Neural crest cell (in vitro differentiated cells): ENCODE results near the gene TMC6. TPM values are rescaled to one million over a fixed set of nuclear protein-coding genes. Genes with fewer than 3 reads are reported as not detected.
"Not testable (repeated sequence)": the region's sequence is repeated elsewhere in the genome, so short reads cannot be mapped to it uniquely, and the experiment has no call there.

Experiments
- DNase-seq: peaks from one replicate; pipeline ENCODE4 v3.0.0; 2021; ENCODE audit warnings: low read depth, mixed read lengths, low spot score
- H3K27ac Mint-ChIP-seq: one replicate; pipeline ENCODE4 v1.8.0; 2021; ENCODE audit warnings: mild to moderate bottlenecking, mixed read lengths; ENCODE audit not compliant: unreplicated experiment
- H3K27me3 Mint-ChIP-seq: 2 replicates; pipeline ENCODE4 v1.8.0; 2021; ENCODE audit warnings: low read depth, mild to moderate bottlenecking, mixed read lengths
- H3K36me3 Mint-ChIP-seq: 2 replicates; pipeline ENCODE4 v1.8.0; 2021; ENCODE audit warnings: low read depth, mild to moderate bottlenecking, mixed read lengths
- H3K4me1 Mint-ChIP-seq: 2 replicates; pipeline ENCODE4 v1.8.0; 2021; ENCODE audit warnings: mixed read lengths
- H3K4me3 Mint-ChIP-seq: one replicate; pipeline ENCODE4 v1.8.0; 2021; ENCODE audit warnings: mild to moderate bottlenecking, mixed read lengths
- H3K9me3 Mint-ChIP-seq: 2 replicates; pipeline ENCODE4 v1.8.0; 2021; ENCODE audit warnings: mixed read lengths
- total RNA-seq: library from RNA; stranded (reverse); gene quantifications from 2 replicates; pipeline ENCODE4 v1.2.1, GENCODE V29; 2021
- TF ChIP-seq, protein P1 (sequence below): fragments of 200-600 bp; sonication (generic); conservative IDR thresholded peaks from 2 replicates; pipeline ENCODE4 v1.5.0; 2021; ENCODE audit warnings: antibody characterized with exemption, mild to moderate bottlenecking

Gene TMC6
- total RNA-seq, 1 donor from 2014 or later: 86.0 TPM

DNA sequence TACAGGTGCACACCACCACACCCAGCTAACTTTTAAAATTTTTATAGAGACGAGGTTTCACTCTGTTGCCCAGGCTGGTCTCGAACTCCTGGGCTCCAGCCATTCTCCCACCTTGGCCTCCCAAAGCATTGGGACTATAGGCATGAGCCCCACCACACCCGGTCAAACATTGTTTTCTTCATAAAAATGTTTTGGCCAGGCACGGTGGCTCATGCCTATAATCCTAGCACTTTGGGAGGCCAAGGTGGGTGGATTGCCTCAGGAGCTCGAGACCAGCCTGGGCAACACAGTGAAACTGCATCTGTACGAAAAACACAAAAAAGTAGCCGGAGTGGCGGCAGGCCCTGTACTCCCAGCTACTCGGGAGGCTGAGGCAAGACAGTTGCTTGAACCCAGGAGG is 12.1 kb downstream of the TMC6 start:
- Mint-ChIP-seq H3K27me3 (peaks cover 5% of the 10 kb centered on the region), H3K4me1 (peaks cover 13% of the 10 kb centered on the region), H3K36me3 (peaks cover 2% of the 10 kb centered on the region), H3K27ac (no peak overlapping the region), H3K9me3 (no peaks in the 10 kb centered on the region), H3K4me3 (no peak overlapping the region)
- TF ChIP-seq, protein P1, sequence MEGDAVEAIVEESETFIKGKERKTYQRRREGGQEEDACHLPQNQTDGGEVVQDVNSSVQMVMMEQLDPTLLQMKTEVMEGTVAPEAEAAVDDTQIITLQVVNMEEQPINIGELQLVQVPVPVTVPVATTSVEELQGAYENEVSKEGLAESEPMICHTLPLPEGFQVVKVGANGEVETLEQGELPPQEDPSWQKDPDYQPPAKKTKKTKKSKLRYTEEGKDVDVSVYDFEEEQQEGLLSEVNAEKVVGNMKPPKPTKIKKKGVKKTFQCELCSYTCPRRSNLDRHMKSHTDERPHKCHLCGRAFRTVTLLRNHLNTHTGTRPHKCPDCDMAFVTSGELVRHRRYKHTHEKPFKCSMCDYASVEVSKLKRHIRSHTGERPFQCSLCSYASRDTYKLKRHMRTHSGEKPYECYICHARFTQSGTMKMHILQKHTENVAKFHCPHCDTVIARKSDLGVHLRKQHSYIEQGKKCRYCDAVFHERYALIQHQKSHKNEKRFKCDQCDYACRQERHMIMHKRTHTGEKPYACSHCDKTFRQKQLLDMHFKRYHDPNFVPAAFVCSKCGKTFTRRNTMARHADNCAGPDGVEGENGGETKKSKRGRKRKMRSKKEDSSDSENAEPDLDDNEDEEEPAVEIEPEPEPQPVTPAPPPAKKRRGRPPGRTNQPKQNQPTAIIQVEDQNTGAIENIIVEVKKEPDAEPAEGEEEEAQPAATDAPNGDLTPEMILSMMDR: no peak
- DNase-seq: no peak

DNA sequence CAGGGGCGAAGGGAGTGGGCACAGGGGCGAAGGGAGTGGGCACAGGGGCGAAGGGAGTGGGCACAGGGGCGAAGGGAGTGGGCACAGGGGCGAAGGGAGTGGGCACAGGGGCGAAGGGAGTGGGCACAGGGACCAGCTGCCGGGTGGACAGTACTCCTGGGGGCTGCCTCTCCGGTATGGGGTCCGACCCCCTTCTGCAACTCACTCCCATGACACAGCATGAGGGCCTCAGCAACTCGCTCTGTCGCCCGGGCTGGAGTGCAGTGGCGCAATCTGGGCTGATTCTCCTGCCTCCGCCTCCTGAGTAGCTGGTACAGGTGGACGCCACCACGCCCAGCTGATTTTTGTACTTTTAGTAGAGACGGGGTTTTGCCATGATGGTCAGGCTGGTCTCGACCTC is 12.8 kb downstream of the TMC6 start:
- peaks cover 13% of the 10 kb centered on the region for H3K4me1 Mint-ChIP-seq
- H3K9me3 Mint-ChIP-seq, H3K4me3 Mint-ChIP-seq, H3K27me3 Mint-ChIP-seq, H3K27ac Mint-ChIP-seq, H3K36me3 Mint-ChIP-seq, DNase-seq: not testable (repeated sequence)

DNA sequence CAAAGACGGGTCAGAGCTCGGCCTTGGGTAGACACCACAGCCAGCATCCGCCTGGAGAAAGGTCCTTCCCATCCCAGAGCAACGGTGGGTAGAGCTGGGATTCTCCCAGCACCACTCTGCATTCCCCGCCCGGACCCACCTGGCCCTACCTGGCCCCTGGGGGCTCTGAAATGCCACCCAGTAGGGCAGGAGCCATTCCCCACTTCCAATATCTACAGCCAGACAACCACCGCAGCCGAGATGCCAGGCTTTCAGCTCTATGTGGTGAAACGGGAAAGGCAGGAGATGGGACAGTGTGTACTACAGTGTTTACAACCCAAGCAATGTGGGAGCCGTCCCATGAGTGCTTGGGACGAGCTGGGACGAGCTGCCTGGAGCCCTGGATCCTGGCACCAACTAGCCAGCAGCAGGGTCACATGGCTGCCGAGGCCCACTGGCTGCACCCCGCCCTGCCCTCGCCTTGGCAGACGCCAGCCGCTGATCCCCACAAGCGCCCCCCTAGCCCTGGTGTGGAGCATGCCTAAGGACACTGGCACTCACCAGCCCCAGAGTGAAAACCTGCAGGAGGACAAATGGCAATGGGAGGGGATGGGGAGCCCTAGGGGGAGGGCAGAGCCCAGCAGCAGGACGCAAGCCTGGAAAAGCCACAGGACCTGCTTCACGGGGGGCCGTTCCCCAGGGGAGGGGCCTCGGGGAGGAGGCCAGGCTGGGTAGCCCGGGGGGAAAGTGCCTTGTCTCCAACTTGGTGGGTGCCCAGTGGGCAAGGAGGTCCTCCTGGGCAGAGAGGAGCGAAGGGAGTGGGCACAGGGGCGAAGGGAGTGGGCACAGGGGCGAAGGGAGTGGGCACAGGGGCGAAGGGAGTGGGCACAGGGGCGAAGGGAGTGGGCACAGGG is 13.5 kb downstream of the TMC6 start:
- TF ChIP-seq, protein P1: no peak
- peak overlapping the region; percentile 51 for H3K4me3 Mint-ChIP-seq
- no peaks in the 10 kb centered on the region for H3K9me3 Mint-ChIP-seq
- DNase-seq: no peak
- H3K27ac Mint-ChIP-seq: peak overlapping the region; percentile 71
- peaks cover 5% of the 10 kb centered on the region for H3K27me3 Mint-ChIP-seq
- H3K4me1 Mint-ChIP-seq: peaks cover 16% of the 10 kb centered on the region
- peaks cover 2% of the 10 kb centered on the region for H3K36me3 Mint-ChIP-seq

DNA sequence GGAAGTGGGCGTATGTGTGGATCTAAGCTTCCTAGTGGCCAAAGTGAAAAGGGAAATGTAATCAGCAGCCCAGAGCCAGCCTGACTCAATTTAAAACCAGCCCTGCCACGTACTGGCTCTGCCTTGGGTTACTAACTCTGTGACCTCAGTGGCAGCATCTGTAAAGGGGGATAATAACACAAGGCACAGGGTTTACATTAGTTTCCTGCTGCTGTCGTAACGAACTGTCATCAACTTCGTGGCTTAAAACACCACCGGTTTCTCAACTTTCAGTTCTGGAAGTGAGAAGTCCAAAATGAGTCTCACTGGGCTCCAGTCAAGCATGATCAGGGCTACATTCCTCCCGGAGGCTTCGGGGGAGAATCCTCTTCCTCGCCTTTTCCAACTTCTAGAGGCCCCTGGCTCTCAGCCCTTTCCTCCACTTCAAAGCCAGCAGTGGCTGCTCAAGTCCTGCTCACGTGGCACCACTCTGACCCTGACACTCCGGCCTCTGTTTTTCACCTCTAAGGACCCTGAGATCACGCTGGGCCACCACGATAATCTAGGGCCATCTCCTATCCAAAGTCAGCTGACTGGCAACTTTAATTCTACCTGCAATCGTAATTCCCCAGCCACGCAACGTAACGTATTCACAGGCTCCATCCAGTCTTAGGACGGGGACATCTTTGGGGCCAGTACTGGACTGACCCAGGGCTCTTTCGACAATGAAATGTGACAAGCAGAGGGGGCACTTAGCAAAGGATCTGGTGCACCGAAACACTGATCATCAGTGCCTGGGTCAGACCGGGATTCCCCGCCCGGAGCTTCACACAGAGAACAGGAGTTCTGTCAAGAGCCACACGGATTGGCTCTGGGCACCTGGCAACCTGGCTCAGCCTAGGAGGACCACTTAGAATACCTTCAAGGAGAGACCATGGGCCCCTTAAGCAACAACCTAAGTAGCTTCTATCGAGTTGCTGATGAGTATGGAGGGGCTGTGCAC is 14.5 kb downstream of the TMC6 start:
- Mint-ChIP-seq H3K9me3 (no peaks in the 10 kb centered on the region), H3K4me3 (peak overlapping the region; percentile 61), H3K27me3 (peaks cover 5% of the 10 kb centered on the region), H3K4me1 (peaks cover 16% of the 10 kb centered on the region), H3K27ac (peak overlapping the region; percentile 81), H3K36me3 (peaks cover 2% of the 10 kb centered on the region)
- TF ChIP-seq, protein P1: no peak
- no peak for DNase-seq

DNA sequence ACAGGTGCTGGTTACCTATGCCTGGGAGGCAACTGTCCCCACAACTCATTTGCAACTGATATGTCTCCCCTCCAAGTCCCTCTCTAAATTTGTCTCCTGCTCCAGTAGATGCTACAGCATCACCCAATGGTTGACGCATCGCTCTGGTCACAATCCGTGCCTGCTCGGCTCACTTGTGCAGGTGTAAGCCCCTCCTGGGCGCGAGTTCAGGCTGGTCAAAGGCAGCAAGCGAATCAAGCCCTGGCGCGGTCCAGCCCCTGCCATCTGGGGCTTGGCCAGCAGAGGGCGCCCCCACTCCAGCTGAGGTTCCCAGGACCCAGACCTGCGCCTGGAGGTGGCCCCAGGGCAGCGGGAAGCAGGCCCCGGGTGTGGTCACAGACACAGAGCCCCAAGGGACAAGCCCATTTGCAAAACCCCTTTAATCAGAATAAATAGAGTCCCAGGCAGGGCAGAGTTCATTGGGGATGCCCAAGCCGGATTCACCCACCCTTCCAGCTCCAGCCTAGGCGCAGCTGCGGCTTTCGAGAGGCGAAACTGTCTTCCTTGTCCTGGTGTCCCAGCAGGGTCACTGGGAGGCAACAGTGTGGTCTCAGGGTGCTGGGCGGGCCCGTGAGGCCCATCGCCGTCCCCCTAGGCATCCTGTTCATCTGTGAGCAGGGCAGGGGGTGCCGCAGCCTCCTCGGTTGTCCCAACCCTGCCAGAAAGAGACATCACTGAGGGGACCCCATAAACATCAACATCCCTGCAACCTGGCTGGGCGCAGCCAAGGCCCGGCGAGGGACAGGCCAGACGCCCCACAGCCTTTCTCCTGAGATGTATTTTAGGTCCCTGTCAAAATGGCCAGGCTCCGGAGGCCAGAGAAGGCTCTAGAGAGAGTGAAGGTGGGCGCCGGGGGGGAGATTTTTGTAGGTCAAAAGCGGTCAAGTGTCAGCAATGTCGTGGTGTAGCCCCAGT is 15.8 kb downstream of the TMC6 start:
- TF ChIP-seq, protein P1: peak; percentile 97

More for the DNA sequence above, 15.8 kb downstream of the TMC6 start:
- Mint-ChIP-seq H3K9me3 (no peaks in the 10 kb centered on the region), H3K4me1 (peaks cover 19% of the 10 kb centered on the region), H3K4me3 (peak overlapping the region; percentile 58), H3K27ac (peak overlapping the region; percentile 94), H3K36me3 (peaks cover 2% of the 10 kb centered on the region), H3K27me3 (peaks cover 5% of the 10 kb centered on the region)
- peak; percentile 91 for DNase-seq
